ENCODE measurements around the gene PSMG4. TPM values are rescaled to one million over a fixed set of nuclear protein-coding genes. Genes with fewer than 3 reads are reported as not detected.

Gene PSMG4
- total and polyA plus RNA-seq, 9 of the 15 experiments (the other 6 are each of a cell fraction or from before 2014, with no cell fraction given), result 12.9 to 185 (median 52.0) TPM

DNA sequence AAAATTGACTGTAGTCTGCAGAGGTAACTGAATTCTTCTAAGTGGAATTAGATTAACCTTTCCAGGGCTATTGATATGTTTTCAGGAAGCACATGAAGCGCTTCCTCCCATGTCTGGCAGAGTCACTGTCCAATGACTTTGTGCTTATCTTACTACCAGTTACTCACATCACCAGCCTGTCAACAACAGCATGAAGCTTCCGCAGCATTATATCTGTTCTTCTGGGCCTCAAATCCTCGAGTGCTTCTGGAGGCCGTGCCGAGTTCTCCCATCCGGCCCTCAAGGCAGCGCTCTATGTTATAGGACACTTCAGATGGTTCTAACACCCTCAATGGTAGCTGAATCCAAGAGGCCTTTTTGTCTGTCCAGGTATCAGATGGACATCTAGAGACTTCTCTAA is 33.2 kb downstream of the PSMG4 start (continued):
- TF ChIP-seq SRSF1 (IDR thresholded peaks at IDR 0.05; ENCODE audit: low read depth, low read length) (no peak), CBX5 (IDR thresholded peaks at IDR 0.05; ENCODE audit: borderline replicate concordance, low read depth) (no peak), KAT8 (IDR thresholded peaks at IDR 0.05; ENCODE audit: low read depth) (no peak), ARID1B (IDR thresholded peaks at IDR 0.05) (peak; percentile 83), ZNF140 (CRISPR knock-in tag; IDR thresholded peaks at IDR 0.05) (no peak), HMG20A (CRISPR knock-in tag; conservative IDR thresholded peaks at IDR 0.05) (no peak), SIRT6 (IDR thresholded peaks at IDR 0.05; ENCODE audit: low read depth, low read length) (no peak), KDM5B (IDR thresholded peaks at IDR 0.05; ENCODE audit: insufficient replicate concordance, low read depth, low read length) (no peak), YY1 (IDR thresholded peaks at IDR 0.05; ENCODE audit: borderline replicate concordance in 1 of 3, control insufficient read depth in 1 of 3, extremely low read depth in 1 of 3, insufficient read depth in 3 of 3, insufficient read length in 1 of 3, insufficient replicate concordance in 2 of 3, low read depth in 1 of 3, low read length in 2 of 3) (no peak), MEF2D (tag; conservative IDR thresholded peaks at IDR 0.05; ENCODE audit: low read depth) (no peak)
- TF ChIP-seq, protein P1, sequence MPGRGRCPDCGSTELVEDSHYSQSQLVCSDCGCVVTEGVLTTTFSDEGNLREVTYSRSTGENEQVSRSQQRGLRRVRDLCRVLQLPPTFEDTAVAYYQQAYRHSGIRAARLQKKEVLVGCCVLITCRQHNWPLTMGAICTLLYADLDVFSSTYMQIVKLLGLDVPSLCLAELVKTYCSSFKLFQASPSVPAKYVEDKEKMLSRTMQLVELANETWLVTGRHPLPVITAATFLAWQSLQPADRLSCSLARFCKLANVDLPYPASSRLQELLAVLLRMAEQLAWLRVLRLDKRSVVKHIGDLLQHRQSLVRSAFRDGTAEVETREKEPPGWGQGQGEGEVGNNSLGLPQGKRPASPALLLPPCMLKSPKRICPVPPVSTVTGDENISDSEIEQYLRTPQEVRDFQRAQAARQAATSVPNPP (IDR thresholded peaks at IDR 0.05; ENCODE audit: borderline replicate concordance, insufficient read depth, insufficient read length), result no peak
- TF ChIP-seq, protein P2, sequence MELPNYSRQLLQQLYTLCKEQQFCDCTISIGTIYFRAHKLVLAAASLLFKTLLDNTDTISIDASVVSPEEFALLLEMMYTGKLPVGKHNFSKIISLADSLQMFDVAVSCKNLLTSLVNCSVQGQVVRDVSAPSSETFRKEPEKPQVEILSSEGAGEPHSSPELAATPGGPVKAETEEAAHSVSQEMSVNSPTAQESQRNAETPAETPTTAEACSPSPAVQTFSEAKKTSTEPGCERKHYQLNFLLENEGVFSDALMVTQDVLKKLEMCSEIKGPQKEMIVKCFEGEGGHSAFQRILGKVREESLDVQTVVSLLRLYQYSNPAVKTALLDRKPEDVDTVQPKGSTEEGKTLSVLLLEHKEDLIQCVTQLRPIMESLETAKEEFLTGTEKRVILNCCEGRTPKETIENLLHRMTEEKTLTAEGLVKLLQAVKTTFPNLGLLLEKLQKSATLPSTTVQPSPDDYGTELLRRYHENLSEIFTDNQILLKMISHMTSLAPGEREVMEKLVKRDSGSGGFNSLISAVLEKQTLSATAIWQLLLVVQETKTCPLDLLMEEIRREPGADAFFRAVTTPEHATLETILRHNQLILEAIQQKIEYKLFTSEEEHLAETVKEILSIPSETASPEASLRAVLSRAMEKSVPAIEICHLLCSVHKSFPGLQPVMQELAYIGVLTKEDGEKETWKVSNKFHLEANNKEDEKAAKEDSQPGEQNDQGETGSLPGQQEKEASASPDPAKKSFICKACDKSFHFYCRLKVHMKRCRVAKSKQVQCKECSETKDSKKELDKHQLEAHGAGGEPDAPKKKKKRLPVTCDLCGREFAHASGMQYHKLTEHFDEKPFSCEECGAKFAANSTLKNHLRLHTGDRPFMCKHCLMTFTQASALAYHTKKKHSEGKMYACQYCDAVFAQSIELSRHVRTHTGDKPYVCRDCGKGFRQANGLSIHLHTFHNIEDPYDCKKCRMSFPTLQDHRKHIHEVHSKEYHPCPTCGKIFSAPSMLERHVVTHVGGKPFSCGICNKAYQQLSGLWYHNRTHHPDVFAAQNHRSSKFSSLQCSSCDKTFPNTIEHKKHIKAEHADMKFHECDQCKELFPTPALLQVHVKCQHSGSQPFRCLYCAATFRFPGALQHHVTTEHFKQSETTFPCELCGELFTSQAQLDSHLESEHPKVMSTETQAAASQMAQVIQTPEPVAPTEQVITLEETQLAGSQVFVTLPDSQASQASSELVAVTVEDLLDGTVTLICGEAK (IDR thresholded peaks at IDR 0.05), result no peak
- TF ChIP-seq, protein P2 (CRISPR knock-in tag; IDR thresholded peaks at IDR 0.05), result no peak
- TF ChIP-seq, protein P3, sequence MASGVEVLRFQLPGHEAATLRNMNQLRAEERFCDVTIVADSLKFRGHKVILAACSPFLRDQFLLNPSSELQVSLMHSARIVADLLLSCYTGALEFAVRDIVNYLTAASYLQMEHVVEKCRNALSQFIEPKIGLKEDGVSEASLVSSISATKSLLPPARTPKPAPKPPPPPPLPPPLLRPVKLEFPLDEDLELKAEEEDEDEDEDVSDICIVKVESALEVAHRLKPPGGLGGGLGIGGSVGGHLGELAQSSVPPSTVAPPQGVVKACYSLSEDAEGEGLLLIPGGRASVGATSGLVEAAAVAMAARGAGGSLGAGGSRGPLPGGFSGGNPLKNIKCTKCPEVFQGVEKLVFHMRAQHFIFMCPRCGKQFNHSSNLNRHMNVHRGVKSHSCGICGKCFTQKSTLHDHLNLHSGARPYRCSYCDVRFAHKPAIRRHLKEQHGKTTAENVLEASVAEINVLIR (CRISPR knock-in tag; IDR thresholded peaks at IDR 0.05), result no peak
